HG03159 (cell line): Measurements from ENCODE around the gene LSR.
A peak's percentile ranks its signal among the peaks of the same experiment; 100 is the strongest.

Source experiments
- ATAC-seq: cut with Tn5 transposase; IDR thresholded peaks from one replicate; pipeline ENCODE4 v1.9.1; 2021; ENCODE audit warnings: mild to moderate bottlenecking, moderate library complexity; ENCODE audit not compliant: unreplicated experiment

The LSR gene, protein sequence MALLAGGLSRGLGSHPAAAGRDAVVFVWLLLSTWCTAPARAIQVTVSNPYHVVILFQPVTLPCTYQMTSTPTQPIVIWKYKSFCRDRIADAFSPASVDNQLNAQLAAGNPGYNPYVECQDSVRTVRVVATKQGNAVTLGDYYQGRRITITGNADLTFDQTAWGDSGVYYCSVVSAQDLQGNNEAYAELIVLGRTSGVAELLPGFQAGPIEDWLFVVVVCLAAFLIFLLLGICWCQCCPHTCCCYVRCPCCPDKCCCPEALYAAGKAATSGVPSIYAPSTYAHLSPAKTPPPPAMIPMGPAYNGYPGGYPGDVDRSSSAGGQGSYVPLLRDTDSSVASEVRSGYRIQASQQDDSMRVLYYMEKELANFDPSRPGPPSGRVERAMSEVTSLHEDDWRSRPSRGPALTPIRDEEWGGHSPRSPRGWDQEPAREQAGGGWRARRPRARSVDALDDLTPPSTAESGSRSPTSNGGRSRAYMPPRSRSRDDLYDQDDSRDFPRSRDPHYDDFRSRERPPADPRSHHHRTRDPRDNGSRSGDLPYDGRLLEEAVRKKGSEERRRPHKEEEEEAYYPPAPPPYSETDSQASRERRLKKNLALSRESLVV

DNA sequence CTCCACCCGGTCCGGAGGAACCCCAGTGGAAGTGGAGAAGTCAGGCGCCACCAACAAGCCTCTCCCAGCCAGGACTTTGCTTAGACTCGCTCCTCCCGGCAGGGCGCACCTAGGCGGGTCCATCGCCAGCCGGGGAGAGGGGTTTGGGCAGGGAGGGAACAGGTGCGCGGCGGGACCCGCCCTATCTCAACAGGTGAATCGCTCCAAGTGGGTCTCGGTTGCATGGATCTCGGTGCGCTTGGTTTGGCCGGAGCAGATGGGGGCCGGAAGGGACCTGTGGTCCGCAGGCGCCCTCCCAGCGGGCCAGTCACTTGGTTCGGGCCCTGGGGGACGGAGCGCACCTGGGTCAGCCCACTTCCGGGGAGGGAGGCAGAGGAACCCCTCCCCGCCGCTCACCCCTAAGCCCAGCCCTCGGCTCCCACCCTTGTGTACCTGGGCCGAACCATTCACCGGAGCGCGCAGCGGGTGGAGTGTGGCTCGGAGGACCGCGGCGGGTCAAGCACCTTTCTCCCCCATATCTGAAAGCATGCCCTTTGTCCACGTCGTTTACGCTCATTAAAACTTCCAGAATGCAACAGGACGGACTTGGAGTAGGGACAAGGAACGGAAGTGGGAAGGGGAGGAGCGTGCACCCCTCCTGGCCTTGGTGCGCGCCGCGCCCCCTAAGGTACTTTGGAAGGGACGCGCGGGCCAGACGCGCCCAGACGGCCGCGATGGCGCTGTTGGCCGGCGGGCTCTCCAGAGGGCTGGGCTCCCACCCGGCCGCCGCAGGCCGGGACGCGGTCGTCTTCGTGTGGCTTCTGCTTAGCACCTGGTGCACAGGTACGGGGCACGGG lies at the start of gene LSR:
Gene LSR, plus strand, starts transcription at position 693 of the 836 bp plus-strand sequence. Its CDS starts 21 bp downstream, at position 714.
- peak; percentile 76 for ATAC-seq

DNA sequence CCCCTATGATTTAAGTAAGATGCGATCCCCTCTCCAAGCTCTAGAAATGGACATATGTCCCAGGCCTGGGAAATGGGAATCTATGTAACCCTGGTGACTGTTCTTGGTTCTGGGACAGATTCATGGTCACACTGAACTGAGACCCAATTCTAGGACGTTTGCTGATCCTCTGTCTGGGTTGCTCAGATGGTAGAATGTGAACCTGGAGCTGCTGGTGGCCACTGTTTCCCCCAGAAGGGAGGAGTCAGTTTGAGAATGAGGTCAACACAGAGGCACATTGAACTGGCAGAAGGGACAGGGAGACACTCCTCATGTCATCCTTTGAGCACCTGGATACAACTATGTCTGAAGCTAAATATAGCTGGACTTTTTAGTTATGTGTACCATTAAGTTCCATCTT lies 49.3 kb upstream of the LSR start:
- no peak for ATAC-seq

DNA sequence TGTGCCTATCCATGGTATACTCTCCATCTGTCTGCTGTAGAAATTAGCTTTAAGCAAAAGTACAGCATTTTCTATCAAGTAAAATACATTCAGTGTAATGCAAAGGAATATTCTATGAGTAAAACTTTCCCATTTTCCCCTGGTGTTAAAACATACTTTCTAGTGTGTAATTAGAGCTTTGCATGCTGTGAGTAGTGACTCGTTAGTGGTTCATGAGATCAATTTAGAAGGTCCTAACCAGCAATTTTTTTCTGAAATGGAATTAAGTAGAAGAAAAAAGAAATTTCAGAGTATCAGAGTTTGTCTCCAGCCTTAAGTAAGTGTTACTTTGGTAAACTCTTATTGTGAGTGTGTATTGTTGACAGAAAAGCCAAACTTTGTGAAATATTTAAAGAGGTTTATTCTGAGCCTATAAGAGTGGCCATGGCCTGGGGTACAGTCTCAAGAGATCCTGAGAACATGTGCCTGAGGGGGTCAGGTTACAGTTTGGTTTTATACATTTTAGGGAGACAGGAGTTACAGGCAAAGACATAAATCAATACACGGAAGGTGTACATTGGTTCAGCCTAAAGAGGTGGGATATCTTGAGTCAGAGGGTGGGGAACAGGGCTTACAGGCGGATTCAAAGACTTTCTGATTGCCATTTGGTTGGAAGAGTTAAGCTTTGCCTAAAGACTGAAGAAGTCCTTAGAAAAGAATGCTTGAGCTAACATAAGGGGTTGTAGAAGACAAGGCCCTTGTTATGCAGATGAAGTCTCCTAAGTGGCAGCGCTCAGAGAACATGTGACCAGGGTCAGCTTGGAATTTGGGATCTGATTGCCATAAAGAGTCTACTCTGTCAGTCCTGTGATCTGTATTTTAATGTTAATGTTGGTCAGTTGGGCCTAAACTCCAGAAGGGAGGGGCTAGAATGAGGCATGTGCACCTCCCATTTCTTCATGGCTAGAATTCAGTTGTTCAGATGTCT lies 45.8 kb upstream of the LSR start:
- no peak for ATAC-seq

DNA sequence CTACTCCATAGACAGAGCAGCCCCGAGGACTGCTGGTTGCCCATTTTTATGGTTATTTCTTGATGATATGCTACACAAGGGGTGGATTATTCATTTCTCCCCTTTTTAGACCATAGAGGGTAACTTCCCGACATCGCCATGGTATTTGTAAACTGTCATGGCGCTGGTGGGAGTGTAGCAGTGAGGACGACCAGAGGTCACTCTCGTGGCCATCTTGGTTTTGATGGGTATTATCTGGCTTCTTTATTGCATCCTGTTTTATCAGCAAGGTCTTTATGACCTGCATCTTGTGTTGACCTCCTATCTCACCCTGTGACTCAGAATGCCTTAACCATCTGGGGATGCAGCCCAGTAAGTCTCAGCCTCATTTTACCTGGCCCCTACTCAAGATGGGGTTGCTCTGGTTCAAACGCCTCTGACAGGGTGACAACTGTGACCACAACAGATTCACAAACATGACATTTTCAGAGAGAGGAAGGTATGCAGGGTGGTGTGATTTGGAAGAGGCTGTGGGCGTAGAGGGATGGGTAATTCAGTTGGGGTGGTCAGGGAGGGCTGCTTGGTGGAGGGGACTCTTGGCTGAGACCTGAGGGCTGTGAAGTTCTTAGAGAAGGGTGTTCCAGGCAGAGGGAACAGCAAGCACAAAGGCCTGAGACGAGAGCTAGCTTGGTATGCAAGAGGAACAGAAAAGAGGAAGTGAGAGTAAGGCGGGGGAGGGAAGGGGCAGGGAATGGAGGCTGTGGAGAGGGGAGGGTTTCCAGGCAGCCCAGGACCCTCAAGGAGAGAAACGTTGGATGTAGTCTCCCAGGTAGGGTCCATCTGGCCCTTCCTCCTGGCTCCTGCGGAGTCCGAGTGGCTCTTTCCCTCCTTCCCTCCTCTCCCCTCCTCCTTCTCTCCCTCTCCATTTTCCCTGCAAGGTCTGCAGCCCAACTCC lies 43.7 kb upstream of the LSR start:
- ATAC-seq: peak; percentile 66

DNA sequence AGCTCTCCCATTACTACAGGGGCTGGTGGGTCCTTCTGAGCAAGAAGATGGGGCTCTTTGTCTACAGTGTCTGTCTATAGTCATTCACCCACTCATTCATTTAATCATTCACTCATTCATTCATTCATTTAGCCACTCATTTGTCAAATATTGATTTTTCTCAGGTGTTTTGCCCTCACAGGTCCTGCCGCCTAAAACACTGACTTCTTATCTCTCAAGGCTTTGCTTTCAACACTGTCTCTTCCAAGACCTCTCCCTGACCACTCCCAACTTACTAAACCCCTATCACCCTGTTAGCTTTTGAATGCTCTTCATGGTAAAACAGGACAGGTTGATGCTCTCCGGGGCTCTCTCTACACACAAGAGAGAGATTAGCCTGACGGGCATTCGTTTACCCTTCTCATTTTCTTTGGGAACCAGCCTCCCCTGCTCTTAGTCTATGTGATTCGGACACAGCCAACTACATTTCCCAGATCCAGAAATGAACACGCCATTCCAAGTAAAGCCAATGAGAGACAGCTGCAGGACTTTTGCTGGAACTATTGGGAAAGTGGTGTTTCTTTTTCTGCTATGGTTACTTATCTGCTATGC lies 43.0 kb upstream of the LSR start:
- no peak for ATAC-seq

DNA sequence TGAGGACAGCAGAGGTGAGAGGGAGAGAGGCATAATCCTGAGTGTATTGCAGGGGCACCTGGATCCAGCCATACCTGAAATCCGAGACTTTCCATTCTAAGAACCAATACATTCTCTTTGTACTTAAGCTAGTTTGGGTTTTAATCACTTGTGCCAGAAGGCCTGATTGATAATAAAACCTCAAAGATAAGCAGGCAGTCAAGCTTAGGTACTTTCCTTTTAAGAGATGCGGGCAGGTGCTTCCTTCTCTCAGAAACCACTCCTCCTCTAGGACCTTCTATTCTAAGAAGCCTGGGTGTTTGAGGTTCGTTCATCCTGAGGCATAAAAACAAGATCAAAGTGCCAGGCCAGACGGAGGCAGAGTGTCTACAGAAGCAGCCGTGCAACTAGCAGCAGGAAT lies 42.4 kb upstream of the LSR start:
- peak; percentile 43 for ATAC-seq

DNA sequence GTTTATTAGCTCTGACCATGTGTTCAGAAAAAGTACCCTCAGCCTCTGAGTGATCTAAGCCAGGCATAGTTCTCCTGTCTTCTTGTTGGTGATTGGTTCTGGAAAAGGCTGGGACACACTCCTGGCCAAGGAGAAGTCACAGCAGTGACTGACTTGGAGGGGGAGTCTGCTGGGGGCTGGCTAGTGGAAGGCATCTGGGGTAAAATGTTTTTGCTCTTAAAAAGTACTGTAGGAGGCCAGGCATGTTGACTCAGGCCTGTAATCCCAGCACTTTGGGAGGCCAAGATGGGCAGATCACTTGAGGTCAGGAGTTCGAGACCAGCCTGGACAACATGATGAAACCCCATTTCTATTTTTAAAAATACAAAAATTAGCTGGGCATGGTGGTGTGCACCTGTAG lies 41.9 kb upstream of the LSR start:
- no peak for ATAC-seq

DNA sequence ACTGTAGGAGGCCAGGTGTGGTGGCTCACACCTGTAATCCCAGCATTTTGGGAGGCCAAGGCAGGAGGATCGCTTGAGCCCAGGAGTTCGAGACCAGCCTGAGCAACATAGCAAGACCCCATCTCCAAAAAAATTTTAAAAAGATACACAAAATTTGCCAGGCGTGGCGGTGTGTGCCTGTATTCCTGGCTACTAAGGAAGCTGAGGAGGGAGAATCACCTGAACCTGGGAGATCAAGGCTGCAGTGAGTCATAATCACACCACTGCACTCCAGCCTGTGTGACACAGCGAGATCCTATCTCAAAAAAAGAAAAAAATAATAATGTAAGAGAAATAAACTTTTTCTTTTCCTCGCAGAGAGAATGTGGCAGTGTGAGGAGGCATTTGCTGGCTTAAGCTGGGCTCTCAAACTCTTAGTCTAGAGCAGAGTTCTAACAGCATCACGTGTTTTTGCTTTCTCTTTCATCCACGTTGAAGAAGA lies 41.4 kb upstream of the LSR start:
- ATAC-seq: no peak

DNA sequence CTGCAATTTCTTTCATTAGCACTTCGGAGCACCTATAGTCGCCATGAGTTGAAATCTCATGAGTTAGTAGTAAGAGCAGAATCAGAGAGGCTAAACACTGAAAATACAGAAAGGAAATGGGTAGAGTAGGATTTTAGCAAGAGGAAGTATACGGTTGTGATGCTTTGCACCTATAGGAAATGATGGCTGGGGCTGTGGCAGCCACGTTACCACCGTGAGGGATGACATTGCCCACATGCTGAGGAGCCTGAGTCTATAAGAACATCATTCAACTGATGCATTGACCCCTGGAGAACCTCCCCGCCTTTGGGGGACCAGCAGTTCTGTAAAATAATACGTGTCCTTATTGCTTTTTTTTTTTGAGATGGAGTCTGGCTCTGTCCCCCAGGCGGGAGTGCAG lies 40.7 kb upstream of the LSR start:
- ATAC-seq: no peak

DNA sequence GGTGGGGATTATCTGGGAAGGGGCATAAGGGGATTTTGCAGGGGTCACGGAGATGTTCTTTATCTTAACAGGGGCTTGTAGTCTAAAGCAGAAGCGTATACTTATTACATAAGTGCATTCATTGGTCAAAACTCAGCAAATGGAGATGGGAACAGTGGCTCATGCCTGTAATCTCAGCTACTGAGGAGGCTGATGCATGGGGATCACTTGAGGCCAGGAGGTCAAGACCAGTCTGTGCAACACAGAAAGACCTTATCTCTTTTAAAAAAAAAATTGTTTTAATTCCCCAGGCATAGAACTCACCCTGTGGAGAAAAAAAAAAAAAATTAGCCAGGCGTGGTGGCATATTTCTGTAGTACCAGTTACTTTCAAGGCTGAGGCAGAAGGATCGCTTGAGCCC lies 39.2 kb upstream of the LSR start:
- no peak for ATAC-seq

DNA sequence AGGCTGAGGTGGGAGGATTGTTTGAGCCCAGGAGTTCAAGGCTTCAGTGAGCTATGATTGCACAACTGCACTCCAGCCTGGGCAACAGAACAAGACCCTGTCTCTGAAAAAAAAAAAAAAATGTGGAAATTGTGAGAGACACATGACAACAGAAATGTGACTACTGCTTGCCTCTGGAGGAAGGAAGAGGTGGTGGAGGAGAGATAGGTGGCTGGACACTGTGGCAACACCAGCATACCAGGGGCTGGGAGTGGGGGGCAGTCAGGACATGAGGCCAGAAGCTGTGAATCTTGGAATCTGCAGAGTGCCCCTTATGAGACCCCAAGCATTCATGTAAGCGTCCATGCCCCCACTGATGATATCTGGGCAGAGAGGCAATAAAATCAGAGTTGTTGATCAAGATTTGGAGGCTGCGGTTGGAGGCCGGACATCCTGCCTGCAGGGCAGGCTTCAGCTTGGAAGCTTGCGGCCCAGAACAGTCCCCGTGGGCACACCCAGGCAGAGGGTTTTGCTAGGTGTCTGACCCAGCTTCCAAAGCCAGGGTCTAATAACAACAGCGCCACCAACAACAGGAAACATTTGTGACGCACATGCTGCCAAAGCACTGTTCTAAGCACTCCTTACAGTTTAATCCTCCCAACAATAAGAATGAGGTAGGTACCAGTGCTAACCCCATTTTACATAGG lies 37.1 kb upstream of the LSR start:
- no peak for ATAC-seq

DNA sequence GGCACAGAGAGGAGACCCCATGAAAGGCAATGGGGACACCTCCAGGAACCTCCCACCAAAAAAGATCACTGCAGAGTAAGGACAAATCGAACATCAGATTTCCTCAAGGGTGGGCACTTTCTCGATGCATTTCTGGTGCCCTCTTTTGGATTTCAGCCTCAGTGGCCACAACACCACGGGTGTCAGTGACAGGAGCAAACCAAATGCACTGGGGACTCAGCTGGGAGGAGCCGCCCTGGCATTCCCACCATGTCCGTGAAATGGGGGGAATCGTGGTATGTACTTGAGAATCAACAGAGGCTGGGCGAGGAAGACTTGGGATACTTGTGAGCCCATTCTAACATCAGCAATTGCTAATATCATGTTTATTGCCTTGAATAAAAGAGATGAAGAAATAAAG lies 36.6 kb upstream of the LSR start:
- no peak for ATAC-seq

DNA sequence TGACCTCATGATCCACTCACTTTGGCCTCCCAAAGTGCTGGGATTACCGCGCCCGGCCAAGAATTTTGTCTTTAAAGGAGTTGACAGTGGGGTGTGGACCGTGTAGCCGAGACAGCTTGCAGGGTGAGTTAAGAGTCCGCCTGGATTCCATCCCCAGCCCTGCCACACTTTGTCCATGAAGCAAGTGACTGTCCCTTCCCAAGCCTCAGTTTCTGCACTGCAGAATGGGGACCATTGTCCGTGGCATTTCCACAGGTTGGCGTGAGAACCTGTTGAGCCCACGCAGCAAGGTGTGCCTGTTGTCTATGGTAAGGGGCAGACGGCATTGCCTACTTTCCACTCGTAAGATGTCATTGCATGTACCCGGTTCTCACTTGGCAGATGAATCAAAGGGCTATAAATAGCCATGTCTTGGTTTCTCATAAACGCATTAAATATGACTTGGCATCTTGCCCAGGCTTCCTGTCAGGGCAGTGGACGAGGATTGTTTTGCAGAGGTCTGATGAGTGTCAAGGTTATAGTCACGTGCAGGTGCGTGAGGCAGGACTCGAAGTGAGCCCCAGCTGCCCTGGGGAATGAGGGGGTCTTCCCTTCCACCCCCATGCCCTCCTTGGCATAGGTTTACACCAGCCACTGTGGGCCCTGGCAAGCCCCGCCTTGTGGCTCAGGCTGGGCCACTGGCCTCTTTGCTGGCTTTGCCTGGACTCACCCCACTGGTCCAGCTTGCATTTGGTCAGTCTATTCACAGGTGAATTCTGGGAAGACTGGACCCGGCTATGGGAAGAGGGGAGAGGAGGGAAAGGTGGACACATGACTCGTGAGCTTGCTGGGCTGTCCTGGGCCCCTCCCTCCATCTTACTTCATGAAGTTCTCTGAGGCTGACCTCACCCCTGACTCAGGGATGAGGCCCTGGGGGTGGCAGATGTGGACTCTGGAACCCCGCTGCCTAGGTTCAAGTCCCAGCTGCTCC lies 34.9 kb upstream of the LSR start:
- ATAC-seq: peak; percentile 69

DNA sequence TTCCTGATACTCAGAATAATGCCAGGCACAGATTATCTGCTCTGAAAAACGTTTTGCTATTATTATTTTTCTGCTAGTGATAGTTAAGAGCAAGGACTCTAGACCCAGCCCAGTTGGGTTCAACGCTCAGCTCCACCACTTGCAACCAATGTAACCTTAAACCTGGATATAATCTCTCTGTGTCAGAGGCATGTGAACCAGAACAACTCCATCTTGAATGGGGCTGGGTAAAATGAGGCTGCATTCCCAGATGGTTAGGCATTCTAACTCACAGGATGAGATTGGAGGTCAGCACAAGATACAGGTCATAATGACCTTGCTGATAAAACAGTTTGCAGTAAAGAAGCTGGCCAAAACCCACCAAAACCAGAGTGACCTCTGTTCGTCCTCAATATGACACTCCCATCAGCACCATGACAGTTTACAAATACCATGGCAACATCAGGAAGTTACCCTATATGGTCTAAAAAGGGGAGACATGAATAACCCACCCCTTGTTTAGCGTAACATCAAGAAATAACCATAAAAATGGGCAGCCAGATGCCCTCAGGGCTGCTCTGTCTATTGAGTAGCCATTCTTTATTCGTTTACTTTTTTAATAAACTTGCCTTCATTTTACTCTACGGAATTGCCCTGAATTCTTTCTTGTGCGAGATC lies 33.9 kb upstream of the LSR start:
- ATAC-seq: no peak

DNA sequence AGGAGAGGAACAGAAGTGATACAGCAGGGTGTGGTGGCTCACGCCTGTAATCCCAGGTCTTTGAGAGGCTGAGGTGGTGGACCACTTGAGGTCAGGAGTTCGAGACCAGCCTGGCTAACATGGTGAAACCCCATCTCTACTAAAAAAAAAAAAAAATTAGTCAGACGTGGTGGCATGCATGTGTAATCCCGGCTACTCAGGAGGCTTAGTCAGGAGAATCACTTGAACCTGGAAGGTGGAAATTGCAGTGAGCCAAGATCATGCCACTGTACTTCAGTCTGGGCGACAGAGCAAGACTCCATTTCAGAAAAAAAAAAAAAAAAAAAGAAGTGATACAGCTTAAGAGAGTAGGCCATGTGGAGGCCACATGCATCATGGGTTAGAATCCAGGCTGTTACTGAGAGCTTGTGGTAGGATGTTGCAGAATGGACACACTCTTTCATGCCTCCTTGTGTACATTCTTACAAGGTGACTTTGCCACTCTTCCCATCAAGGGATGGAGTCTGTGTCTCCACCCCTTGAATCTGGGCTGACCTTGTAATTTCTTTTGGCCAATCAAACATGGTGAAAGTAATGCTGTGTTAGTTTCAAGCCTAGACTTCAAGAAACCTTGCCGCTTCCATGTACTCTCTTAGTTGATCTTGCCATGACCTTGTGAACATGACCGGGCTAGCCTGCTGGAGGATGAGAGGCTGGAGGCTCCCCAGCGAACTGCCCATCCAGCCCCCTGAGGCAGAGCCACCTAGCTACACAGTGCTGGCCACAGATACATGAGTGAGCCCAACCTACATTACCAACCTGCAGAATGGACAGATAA lies 32.6 kb upstream of the LSR start:
- no peak for ATAC-seq
